CD14-positive monocyte (primary cell): ENCODE data around the gene AFF2. TPM values are rescaled to one million over a fixed set of nuclear protein-coding genes. Genes with fewer than 3 reads are reported as not detected.

Experiments used
- DNase-seq, 3 donors: peaks; one replicate each; pipeline ENCODE4 v3.0.0-alpha.2; 2011 to 2022
- H2AFZ ChIP-seq: 2 replicates; pipeline ENCODE4 v1.6.0; 2012; ENCODE audit warnings: mild to moderate bottlenecking, low read depth, low read length, inconsistent platforms; ENCODE audit not compliant: insufficient read depth, poor library complexity, severe bottlenecking
- H3K27ac ChIP-seq, 2 donors: 1 replicate in 1 of 2; 2 replicates in 1 of 2; pipeline ENCODE4 v1.5.1; 2012 to 2013; ENCODE audit warnings: low read length in 2 of 2, control low read depth in 1 of 2, inconsistent platforms in 1 of 2, low read depth in 1 of 2, mild to moderate bottlenecking in 1 of 2
- H3K27me3 ChIP-seq, 2 donors: one replicate each; pipeline versions ENCODE4 v1.6.0 to v1.6.1; 2011 to 2013; ENCODE audit warnings: low read length in 2 of 2; ENCODE audit not compliant: control insufficient read depth in 2 of 2, insufficient read depth in 2 of 2
- H3K36me3 ChIP-seq, 2 donors: replicated peaks in 1 of 2; 1 replicate in 1 of 2; 2 replicates in 1 of 2; pipeline versions ENCODE4 v1.5.1 to v1.6.1; 2012 to 2013; ENCODE audit warnings: low read length in 2 of 2, control low read depth in 1 of 2, inconsistent platforms in 1 of 2, mild to moderate bottlenecking in 1 of 2; ENCODE audit not compliant: insufficient read depth in 2 of 2, control insufficient read depth in 1 of 2
- H3K4me1 ChIP-seq, 2 donors: 1 replicate in 1 of 2; 2 replicates in 1 of 2; pipeline versions ENCODE4 v1.5.1 to v1.6.1; 2012 to 2013; ENCODE audit warnings: low read length in 2 of 2, control low read depth in 1 of 2, inconsistent platforms in 1 of 2, mild to moderate bottlenecking in 1 of 2, moderate library complexity in 1 of 2; ENCODE audit not compliant: insufficient read depth in 2 of 2, control insufficient read depth in 1 of 2
- H3K4me2 ChIP-seq: replicated peaks from 2 replicates; pipeline ENCODE3; 2012; ENCODE audit warnings: low read length, moderate library complexity, mild to moderate bottlenecking; ENCODE audit not compliant: poor library complexity, severe bottlenecking; ENCODE audit errors: extremely low read depth
- H3K4me3 ChIP-seq, 3 experiments: fragments of 200-600 bp in 1 of 3; sonication (generic) in 1 of 3; replicated peaks in 1 of 3; 1 replicate in 2 of 3; 2 replicates in 1 of 3; pipeline ENCODE4 v1.5.1; 2011 to 2013; ENCODE audit warnings: low read length in 3 of 3, mild to moderate bottlenecking in 3 of 3, control low read depth in 2 of 3, low read depth in 2 of 3, inconsistent platforms in 1 of 3, moderate library complexity in 1 of 3
- H3K79me2 ChIP-seq: 2 replicates; pipeline ENCODE4 v1.6.0; 2012; ENCODE audit warnings: mild to moderate bottlenecking, control low read depth, inconsistent platforms, low read length, moderate library complexity; ENCODE audit not compliant: insufficient read depth
- H3K9ac ChIP-seq: 2 replicates; pipeline ENCODE4 v1.6.0; 2017; ENCODE audit warnings: low read length, mild to moderate bottlenecking; ENCODE audit not compliant: insufficient read depth, poor library complexity, severe bottlenecking
- H3K9me3 ChIP-seq, 2 donors: replicated peaks in 1 of 2; 1 replicate in 1 of 2; 2 replicates in 1 of 2; pipeline versions ENCODE4 v1.5.1 to v1.6.1; 2012 to 2013; ENCODE audit warnings: low read length in 2 of 2, control low read depth in 1 of 2; ENCODE audit not compliant: control insufficient read depth in 1 of 2, insufficient read depth in 1 of 2
- H4K20me1 ChIP-seq: 2 replicates; pipeline ENCODE4 v1.6.0; 2012; ENCODE audit warnings: mild to moderate bottlenecking, low read length, control low read depth, moderate library complexity; ENCODE audit not compliant: insufficient read depth
- H3K27ac Mint-ChIP-seq, 7 donors: one replicate each; pipeline ENCODE4 v1.8.0; 2020; ENCODE audit warnings: mild to moderate bottlenecking in 7 of 7, mixed read lengths in 7 of 7, moderate library complexity in 6 of 7, inconsistent platforms in 2 of 7
- H3K27me3 Mint-ChIP-seq, 3 donors: one replicate each; pipeline ENCODE4 v1.8.0; 2021 to 2022; ENCODE audit warnings: low read depth in 3 of 3, mild to moderate bottlenecking in 3 of 3, mixed read lengths in 3 of 3, moderate library complexity in 3 of 3, inconsistent platforms in 1 of 3
- H3K36me3 Mint-ChIP-seq, 2 donors: one replicate each; pipeline ENCODE4 v1.8.0; 2020; ENCODE audit warnings: mixed read lengths in 2 of 2, inconsistent platforms in 1 of 2, mild to moderate bottlenecking in 1 of 2
- H3K4me1 Mint-ChIP-seq: one replicate; pipeline ENCODE4 v1.8.0; 2020; ENCODE audit warnings: mild to moderate bottlenecking, mixed read lengths
- H3K4me3 Mint-ChIP-seq, 2 donors: one replicate each; pipeline ENCODE4 v1.8.0; 2020; ENCODE audit warnings: mild to moderate bottlenecking in 2 of 2, mixed read lengths in 2 of 2, moderate library complexity in 1 of 2
- H3K9me3 Mint-ChIP-seq, 7 donors: one replicate each; pipeline ENCODE4 v1.8.0; 2020 to 2022; ENCODE audit warnings: mixed read lengths in 7 of 7, mild to moderate bottlenecking in 6 of 7, moderate library complexity in 6 of 7, inconsistent platforms in 2 of 7
- WGBS: methylation state at CpG from one replicate; pipeline ENCODE4 v1.1.5; 2013; ENCODE audit warnings: missing lambda C conversion rate; ENCODE audit not compliant: insufficient coverage; 5-methylcytosine and 5-hydroxymethylcytosine counted together
- intact Hi-C, 2 donors: fragments of 100-400 bp; cut with micrococcal nuclease; formaldehyde crosslinking; loops; one replicate each; pipeline versions ENCODE4 v1.15.0 to v1.15.1; 2023
- polyA plus RNA-seq, 3 donors: library from polyadenylated mRNA; depleted of rRNA in 1 of 3; unstranded in 2 of 3; stranded (reverse) in 1 of 3; fragments of 300-500 nt in 2 of 3; fragments of >200 nt in 1 of 3; fragmentation: Illumina TruSeq in 2 of 3; gene quantifications; 1 replicate in 2 of 3; 2 replicates in 1 of 3; pipeline ENCODE4 v1.2.3, GENCODE V29; 2012 to 2021
- TF ChIP-seq, protein P1 (sequence below): fragments of 200-600 bp; IDR thresholded peaks from one replicate; pipeline ENCODE4 v1.8.0; 2022; ENCODE audit warnings: antibody characterized with exemption, mild to moderate bottlenecking

AFF2 gene
- polyA plus RNA-seq, 3 donors: 0.07 to 1.1 (median 0.70) TPM

DNA sequence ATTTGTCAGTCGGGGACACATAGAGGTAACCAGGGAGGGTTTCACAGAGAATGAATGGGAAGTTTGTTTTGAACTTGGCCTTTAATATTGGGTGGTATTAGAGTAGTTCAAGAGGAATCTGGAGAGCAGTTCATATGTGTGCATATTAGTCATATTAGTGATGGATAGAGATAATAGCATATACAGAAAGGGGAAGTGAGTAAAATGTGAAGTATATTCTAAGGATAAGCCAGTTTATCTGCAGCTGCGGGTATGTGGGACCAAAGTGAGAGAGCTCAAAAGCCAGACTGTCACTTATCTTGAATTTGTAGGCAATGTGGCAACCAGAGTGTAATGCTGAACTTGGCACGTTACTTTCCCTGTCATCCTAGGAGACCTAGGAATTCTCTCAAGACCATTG is 169.9 kb downstream of the AFF2 start:
- DNase-seq: no peak
- Histone ChIP-seq H3K27me3 (no peaks in the 10 kb centered on the region), H3K36me3 (no peaks in the 10 kb centered on the region), H2AFZ (no peak overlapping the region), H4K20me1 (no peaks in the 10 kb centered on the region), H3K4me2 (no peak overlapping the region), H3K4me3 (no peak overlapping the region), H3K27ac (no peak overlapping the region), H3K9ac (no peak overlapping the region), H3K9me3 (peaks cover 14 to 25% of the 10 kb centered on the region in 2 donors), H3K79me2 (no peaks in the 10 kb centered on the region), H3K4me1 (no peaks in the 10 kb centered on the region)
- H3K27me3 Mint-ChIP-seq: peaks cover 0 to 2% (median 0%) of the 10 kb centered on the region in 3 donors
- intact Hi-C loops: no loop called here
- H3K4me3 Mint-ChIP-seq: no peak overlapping the region
- peaks cover 2 to 3% of the 10 kb centered on the region in 2 donors for H3K36me3 Mint-ChIP-seq
- WGBS: 50% methylated on average over 2 of the region's 3 CpGs
- peaks cover 15 to 31% (median 25%) of the 10 kb centered on the region in 7 donors for H3K9me3 Mint-ChIP-seq
- no peaks in the 10 kb centered on the region for H3K4me1 Mint-ChIP-seq
- TF ChIP-seq, protein P1, sequence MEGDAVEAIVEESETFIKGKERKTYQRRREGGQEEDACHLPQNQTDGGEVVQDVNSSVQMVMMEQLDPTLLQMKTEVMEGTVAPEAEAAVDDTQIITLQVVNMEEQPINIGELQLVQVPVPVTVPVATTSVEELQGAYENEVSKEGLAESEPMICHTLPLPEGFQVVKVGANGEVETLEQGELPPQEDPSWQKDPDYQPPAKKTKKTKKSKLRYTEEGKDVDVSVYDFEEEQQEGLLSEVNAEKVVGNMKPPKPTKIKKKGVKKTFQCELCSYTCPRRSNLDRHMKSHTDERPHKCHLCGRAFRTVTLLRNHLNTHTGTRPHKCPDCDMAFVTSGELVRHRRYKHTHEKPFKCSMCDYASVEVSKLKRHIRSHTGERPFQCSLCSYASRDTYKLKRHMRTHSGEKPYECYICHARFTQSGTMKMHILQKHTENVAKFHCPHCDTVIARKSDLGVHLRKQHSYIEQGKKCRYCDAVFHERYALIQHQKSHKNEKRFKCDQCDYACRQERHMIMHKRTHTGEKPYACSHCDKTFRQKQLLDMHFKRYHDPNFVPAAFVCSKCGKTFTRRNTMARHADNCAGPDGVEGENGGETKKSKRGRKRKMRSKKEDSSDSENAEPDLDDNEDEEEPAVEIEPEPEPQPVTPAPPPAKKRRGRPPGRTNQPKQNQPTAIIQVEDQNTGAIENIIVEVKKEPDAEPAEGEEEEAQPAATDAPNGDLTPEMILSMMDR: no peak
- H3K27ac Mint-ChIP-seq: no peak overlapping the region

DNA sequence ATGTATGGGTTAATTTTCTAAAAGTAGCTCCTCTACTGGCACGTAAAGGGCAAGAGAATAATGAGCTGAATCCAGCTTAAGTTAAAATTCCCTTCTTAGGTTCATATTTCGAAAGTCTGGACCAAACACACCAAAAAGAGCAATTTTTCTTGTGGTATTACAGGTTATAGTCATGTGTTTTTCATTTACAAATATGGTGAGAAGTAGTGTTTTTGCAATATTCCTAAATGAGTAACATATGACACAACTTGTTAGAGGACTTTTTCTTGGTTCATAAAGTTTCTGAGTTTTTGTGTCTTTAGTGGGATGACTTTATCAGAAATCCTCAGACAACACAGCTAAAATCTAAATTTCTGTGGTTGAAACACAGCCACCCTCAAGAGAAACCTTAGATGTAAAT is 172.1 kb downstream of the AFF2 start:
- peaks cover 0 to 3% of the 10 kb centered on the region in 2 donors for H3K36me3 Mint-ChIP-seq
- H3K79me2 ChIP-seq: no peaks in the 10 kb centered on the region
- no peak for DNase-seq
- peaks cover 12 to 19% of the 10 kb centered on the region in 2 donors for H3K9me3 ChIP-seq
- no peaks in the 10 kb centered on the region for H3K4me1 Mint-ChIP-seq
- H4K20me1 ChIP-seq: no peaks in the 10 kb centered on the region
- WGBS: no CpG with 5 or more reads among the region's 2 CpGs
- no peaks in the 10 kb centered on the region for H3K36me3 ChIP-seq
- H3K27ac ChIP-seq: no peak overlapping the region
- H3K9me3 Mint-ChIP-seq: peaks cover 11 to 26% (median 20%) of the 10 kb centered on the region in 7 donors
- no peak overlapping the region for H3K4me2 ChIP-seq
- TF ChIP-seq, protein P1: no peak
- H3K4me3 ChIP-seq: no peak overlapping the region
- no peak overlapping the region for H3K9ac ChIP-seq
- intact Hi-C loops: no loop called here
- H3K4me3 Mint-ChIP-seq: no peak overlapping the region
- H3K27ac Mint-ChIP-seq: no peak overlapping the region
- no peak overlapping the region for H2AFZ ChIP-seq
- peaks cover 0 to 2% (median 0%) of the 10 kb centered on the region in 3 donors for H3K27me3 Mint-ChIP-seq
- no peaks in the 10 kb centered on the region for H3K4me1 ChIP-seq
- H3K27me3 ChIP-seq: no peaks in the 10 kb centered on the region
